LNCAP (cell line): ENCODE data around the gene NAV2.

Experiments used
- TF ChIP-seq, protein P1 (sequence below): fragments of 450-650 bp; IDR thresholded peaks from 2 replicates; pipeline ENCODE4 v1.5.1; 2017; ENCODE audit warnings: mild to moderate bottlenecking

The NAV2 gene

DNA sequence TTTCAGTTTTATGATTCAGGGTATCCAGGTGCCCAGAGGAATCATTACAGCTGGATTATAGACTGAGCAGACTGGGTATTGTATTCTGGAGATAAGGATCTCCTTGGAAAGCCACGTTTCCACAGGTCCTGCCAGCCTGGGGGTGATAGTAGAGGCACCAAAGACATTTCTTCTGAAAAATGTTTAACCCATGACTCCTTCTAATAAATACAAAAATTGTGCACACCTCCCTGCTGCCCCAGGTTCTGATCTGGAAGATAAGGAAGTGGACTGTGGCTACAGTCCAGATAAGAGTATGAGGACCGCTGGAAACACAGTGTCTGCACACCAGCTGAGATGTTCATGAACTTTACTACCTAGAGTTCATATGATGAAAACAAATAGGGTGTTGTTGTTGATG lies 255.2 kb downstream of the NAV2 start:
- TF ChIP-seq, protein P1, sequence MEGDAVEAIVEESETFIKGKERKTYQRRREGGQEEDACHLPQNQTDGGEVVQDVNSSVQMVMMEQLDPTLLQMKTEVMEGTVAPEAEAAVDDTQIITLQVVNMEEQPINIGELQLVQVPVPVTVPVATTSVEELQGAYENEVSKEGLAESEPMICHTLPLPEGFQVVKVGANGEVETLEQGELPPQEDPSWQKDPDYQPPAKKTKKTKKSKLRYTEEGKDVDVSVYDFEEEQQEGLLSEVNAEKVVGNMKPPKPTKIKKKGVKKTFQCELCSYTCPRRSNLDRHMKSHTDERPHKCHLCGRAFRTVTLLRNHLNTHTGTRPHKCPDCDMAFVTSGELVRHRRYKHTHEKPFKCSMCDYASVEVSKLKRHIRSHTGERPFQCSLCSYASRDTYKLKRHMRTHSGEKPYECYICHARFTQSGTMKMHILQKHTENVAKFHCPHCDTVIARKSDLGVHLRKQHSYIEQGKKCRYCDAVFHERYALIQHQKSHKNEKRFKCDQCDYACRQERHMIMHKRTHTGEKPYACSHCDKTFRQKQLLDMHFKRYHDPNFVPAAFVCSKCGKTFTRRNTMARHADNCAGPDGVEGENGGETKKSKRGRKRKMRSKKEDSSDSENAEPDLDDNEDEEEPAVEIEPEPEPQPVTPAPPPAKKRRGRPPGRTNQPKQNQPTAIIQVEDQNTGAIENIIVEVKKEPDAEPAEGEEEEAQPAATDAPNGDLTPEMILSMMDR = no peak

DNA sequence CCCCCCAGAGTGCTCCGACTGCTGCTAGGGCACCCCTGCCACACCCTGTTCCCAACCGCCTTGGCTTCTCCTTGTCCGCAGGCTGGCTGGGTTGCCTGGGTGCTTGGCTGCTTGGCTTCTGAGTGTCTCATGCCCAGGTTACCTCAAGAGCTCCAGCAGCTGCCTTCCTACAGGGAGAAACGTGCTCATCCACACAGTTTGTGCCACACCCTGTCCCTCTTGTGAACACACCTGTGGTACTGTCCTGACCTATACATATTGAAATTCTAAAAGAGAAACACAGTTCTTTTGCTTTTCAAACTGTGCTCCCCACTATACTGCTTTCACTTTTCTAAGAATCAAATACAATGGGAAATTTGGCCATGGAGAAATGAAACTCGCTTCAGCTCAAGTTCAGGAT lies 256.2 kb downstream of the NAV2 start:
- TF ChIP-seq, protein P1 = no peak

DNA sequence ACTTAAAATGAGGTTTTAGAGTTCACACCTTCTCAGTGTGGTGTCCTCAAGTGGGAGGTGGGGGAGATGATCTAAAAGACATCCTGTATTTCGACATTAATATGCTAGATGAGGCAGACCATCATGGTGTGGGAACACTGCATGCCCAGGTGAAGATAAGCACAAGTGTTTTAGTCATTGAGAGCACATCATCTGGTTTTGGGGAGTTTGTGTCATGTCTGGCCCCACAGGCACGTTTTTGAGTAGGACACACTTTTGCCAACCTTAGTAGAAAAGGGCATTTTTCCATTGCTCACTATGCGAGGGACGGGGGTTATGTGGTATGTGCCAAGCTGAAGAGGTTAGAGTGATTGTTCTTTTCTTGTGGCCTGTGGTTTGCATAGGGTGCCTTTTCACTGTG lies 258.3 kb downstream of the NAV2 start:
- TF ChIP-seq, protein P1 = no peak

DNA sequence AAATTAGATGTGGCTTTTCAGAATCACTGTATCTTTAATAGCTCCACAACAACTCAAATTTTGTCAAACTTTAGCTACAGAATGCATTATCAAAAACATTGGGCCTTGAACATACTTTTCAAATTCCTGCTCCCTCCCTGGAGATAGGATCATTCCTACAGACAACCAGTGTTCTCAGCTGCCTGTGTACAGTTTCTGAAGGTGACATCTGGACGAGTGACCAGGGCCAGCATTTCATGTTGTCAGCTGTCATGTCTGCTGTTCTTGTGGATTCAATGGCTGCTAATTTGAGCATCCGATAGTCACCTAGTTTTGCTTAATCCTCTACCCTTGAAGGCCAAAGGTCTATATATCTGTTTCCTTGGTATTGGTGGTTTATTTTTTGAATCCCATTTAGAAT lies 259.5 kb downstream of the NAV2 start:
- TF ChIP-seq, protein P1 = no peak

DNA sequence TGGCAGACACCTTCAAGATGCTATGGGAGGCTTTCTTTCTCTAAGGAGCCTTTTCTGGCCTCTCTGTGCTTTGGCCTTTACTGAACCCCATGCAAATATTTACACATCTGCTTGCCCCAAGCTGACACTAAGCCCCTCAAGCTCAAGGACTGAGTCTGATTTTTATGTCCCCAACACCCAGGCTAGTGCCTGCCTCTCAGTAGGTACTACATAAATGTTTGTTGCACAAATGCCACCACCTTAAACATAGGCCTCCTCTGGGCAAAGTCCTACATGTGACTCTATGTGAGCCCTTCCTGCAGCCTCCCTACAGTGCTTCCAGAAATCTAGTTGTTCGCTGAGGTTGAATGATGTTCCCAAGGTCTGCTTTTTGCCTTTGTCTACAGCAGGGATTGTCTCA lies 260.0 kb downstream of the NAV2 start:
- TF ChIP-seq, protein P1 = no peak

DNA sequence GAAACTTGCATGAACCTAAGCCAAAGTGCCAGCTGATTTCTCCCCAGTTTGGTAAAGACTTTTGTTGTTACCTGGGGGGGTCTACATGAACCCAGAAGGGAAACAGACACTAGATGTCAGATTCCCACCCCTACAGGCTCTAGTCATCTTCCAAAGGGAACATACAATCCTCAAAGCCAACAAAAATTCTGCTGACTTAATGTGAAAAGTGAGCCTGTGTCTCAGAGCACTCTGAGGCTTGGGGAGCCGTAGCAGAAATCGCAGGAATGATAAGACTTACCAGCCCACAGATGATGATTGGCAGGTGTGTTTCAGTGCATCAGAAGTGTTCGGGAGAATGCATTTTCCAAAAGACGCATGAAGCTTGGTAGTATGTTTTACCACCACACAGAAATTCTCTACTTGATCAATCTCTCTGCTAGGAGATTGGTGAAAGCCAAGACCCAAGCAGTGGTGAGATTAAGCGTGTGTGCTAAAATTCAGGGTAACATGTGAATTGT lies 260.5 kb downstream of the NAV2 start:
- TF ChIP-seq, protein P1 = no peak

DNA sequence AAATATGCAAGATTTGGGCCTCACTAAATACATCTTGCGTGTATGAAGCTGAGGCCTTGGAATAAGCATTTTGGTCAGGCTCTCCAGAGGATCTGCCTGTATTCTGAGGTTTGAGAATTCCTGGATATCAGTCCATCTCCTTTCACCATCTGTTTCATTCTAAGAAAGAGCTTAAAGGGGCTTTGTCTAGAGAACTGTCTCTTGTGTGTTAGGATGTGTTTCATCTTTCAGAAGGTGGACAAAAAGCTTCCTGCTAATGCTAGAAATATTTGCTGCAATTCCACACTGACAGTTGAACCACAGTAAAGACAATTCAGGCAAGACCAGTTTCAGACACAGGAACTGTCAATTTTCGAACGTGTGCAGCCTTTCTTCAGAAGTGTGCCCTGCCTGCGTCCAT lies 262.2 kb downstream of the NAV2 start:
- TF ChIP-seq, protein P1 = no peak

DNA sequence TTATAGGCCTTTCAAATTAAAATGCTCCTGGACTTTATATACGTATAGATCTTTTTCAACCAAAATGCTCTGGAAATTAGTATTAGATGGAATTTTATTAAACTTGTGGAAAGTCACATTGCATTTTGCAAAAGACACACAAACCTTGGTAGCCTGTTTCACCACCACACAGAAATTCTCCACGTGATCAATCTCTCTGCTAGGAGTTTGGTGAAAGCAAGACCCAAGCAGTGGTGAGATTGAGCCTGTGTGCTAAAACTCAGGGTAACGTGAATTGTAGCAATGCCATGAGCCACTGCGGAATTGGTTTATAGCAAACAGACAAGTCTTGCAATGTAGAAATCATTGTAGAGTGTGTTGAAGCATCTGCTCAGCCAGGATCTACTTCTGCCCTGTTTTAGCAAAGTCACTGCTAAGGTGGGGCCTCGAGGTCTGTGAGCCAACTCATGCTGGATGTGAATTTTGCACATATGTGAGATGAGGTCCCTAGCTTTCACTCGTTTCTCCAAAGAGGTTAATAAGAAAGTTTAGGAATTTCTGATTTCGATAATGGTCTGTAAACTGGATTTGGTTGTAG lies 262.9 kb downstream of the NAV2 start:
- TF ChIP-seq, protein P1 = no peak
